Naive thymus-derived CD8-positive, alpha-beta T cell (primary cell): ENCODE data around the gene KRTAP5-3. TPM values are rescaled to one million over a fixed set of nuclear protein-coding genes. Genes with fewer than 3 reads are reported as not detected.
A peak's percentile ranks its signal among the peaks of the same experiment; 100 is the strongest.
"Not testable (repeated sequence)": the region's sequence is repeated elsewhere in the genome, so short reads cannot be mapped to it uniquely, and the experiment has no call there.

ENCODE experiments used
- ATAC-seq, 2 donors: fragments of 150-1000 bp; cut with Tn5 transposase in 1 of 2; sonication (Bioruptor Pico), chemical (Tn5 transposase) in 1 of 2; 1 replicate in 1 of 2; 2 replicates in 1 of 2; pipeline ENCODE4 v1.10.0; 2021; ENCODE audit warnings: mild to moderate bottlenecking in 2 of 2, moderate library complexity in 2 of 2
- POLR2A ChIA-PET: fragments of 350-600 bp; sonication (Branson Sonifier 250); formaldehyde crosslinking; loops from one replicate; lab custom pipeline; 2021; ENCODE audit warnings: antibody characterized with exemption; lab: Charles Lee
- DNase-seq, 10 donors: peaks; one replicate each; pipeline versions ENCODE4 v3.0.0 to v3.0.0-alpha.2; 2020 to 2022
- H3K27ac Mint-ChIP-seq, 10 donors: one replicate each; pipeline ENCODE4 v1.8.0; 2020 to 2022; ENCODE audit warnings: mild to moderate bottlenecking in 10 of 10, mixed read lengths in 10 of 10, moderate library complexity in 4 of 10, inconsistent platforms in 1 of 10
- H3K27me3 Mint-ChIP-seq, 5 donors: one replicate each; pipeline ENCODE4 v1.8.0; 2021 to 2022; ENCODE audit warnings: mixed read lengths in 5 of 5
- H3K36me3 Mint-ChIP-seq, 3 donors: one replicate each; pipeline ENCODE4 v1.8.0; 2020 to 2022; ENCODE audit warnings: mixed read lengths in 3 of 3, mild to moderate bottlenecking in 2 of 3, inconsistent platforms in 1 of 3
- H3K4me1 Mint-ChIP-seq, 4 donors: one replicate each; pipeline ENCODE4 v1.8.0; 2021 to 2022; ENCODE audit warnings: mixed read lengths in 4 of 4
- H3K4me3 Mint-ChIP-seq, 10 donors: one replicate each; pipeline ENCODE4 v1.8.0; 2020 to 2022; ENCODE audit warnings: mild to moderate bottlenecking in 10 of 10, mixed read lengths in 10 of 10, moderate library complexity in 6 of 10, inconsistent platforms in 1 of 10
- H3K9me3 Mint-ChIP-seq, 9 donors: one replicate each; pipeline ENCODE4 v1.8.0; 2020 to 2022; ENCODE audit warnings: mixed read lengths in 9 of 9, mild to moderate bottlenecking in 3 of 9, inconsistent platforms in 1 of 9, moderate library complexity in 1 of 9
- polyA plus RNA-seq, 3 donors: library from polyadenylated mRNA; unstranded; fragments of 300-500 nt; fragmentation: Illumina TruSeq; gene quantifications; one replicate each; pipeline ENCODE4 v1.2.3, GENCODE V29; 2021
- total RNA-seq, 8 experiments: library from RNA in 2 of 8; stranded (reverse) in 2 of 8; gene quantifications; one replicate each; pipeline ENCODE4 v1.2.3 and lab custom pipeline; 2021 to 2026

Gene KRTAP5-3
- total and polyA plus RNA-seq, 5 experiments from 2014 or later, result not detected

DNA sequence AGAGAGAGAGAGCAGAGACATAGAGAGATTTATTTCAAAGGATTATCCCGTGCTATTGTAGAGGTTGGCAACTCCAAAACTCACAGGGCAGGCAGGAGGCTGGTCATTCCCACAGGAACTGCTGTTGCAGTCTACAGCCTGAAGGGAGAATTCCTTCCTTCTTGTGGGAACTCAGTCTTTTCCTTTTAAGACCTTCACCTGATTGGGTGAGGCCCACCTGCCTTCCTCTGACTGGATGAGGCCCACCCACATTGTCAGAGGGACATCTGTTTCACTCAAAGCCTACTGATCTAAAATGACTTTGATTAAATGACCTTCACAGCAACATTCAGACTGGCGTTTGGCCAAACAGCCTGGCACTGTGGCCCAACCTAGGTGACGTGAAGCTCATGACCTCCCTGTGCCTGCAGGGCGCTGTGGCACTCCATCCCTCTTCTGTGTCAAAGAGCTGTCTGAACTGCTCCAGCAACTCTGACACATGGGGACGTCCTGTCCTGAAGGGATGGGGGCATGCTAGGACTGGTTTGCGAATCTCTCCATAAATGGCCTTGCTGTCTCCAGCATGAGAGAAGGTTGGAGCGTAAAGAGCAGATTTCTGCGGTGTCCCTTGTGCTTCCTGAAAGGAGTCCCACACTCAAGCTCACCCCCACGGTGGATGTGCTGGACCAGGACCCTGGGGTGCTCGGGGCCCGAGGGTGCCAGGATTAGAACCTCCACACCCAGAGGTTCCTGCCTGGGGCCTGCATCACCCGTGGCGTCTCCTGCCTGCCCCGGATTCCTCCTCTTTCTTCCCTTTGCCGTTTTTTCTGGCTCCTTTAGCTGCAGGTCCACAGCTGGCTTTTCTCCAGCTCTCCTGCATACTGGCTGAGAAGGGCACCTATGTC lies 42.0 kb upstream of the KRTAP5-3 start:
- H3K4me1 Mint-ChIP-seq, result peaks cover 0 to 4% (median 0%) of the 10 kb centered on the region in 4 donors
- H3K4me3 Mint-ChIP-seq, result no peak overlapping the region
- H3K9me3 Mint-ChIP-seq, result no peaks in the 10 kb centered on the region
- no peaks in the 10 kb centered on the region for H3K36me3 Mint-ChIP-seq
- POLR2A ChIA-PET, result no interaction called here
- no peak for DNase-seq
- no peak overlapping the region for H3K27ac Mint-ChIP-seq
- peaks cover 2 to 18% (median 10%) of the 10 kb centered on the region in 5 donors for H3K27me3 Mint-ChIP-seq
- no peak for ATAC-seq

DNA sequence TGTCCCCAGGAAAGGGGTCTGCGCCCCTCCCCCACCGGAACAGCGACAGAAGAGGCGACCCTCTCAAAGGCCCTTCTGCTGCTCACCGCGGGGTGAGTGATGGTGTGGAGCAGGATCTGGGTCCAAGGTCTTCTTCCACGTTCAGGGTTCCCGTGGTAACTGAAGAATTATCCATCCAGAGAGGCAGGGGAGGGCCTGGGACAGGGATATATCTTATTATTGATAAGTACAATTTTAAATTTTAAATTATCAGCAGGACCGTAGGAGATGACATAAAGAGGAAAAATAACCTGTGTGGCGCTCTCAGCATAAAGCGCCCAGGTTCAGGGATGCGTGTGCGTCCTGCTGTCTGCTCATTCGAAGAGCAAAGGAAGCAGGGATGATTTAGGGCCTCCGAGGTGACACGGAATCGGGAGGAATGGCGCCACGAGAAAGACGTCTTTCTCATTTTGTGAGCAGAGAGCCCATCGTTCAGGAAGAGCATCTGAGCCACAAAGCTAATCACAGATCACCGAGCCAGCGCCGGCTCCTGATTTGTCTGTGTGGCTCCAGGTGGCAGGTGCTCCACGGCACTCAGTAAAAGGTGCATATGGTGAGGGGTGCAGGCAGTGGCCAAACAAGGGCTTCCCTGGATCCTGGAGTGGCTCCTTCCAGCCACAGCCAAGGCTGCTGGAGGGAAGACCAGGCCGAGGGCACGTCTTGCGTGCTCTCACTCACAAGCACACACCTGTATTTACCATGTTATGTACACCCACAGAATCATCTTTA lies 40.6 kb upstream of the KRTAP5-3 start:
- Mint-ChIP-seq H3K4me3 (no peak overlapping the region), H3K9me3 (no peaks in the 10 kb centered on the region), H3K36me3 (no peaks in the 10 kb centered on the region), H3K27me3 (peaks cover 3 to 16% (median 11%) of the 10 kb centered on the region in 5 donors), H3K27ac (no peak overlapping the region), H3K4me1 (peaks cover 0 to 2% (median 0%) of the 10 kb centered on the region in 4 donors)
- ATAC-seq (no peak), DNase-seq (no peak)
- POLR2A ChIA-PET, result no interaction called here

DNA sequence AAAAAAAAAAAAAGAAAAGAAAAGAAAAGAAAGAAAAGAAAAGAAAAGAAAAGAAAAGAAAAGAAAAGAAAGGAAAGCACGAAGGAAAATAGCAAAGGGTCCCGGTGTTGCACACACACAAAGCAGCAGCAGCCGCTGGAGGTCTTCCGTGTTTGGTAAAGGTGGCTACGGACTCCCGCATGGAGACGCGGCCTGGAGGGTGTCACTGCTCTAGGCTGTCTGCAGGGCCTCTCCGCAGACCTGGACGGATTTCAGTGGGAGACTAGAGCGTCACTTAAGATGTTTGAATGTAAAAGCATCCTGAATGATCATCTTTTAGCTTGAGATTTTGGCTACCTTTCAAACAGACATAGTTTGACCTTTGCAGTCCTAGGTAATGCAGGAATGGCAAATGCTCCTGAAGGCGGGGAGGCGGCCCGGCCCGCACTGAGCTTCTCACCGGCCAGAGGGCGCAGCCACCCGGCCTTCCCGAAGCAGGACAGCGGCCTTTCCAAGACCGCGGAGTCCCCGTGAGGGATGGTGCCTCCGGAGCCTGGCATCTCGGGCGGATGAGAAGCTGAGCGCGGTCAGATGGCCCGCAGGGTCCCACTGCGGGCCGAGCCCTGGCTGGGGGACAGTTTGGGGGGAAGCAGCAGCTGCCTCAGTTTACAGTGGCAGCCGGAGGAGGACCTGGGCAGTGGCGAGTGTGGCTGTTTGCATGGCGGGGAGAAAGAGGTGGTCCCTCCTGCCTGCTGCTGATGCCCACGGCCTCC lies 39.8 kb upstream of the KRTAP5-3 start:
- POLR2A ChIA-PET, result no interaction called here
- Mint-ChIP-seq H3K36me3 (no peaks in the 10 kb centered on the region), H3K27ac (no peak overlapping the region), H3K9me3 (no peaks in the 10 kb centered on the region), H3K27me3 (peaks cover 3 to 14% (median 9%) of the 10 kb centered on the region in 5 donors), H3K4me1 (peaks cover 0 to 2% (median 0%) of the 10 kb centered on the region in 4 donors), H3K4me3 (no peak overlapping the region)
- DNase-seq, result no peak
- ATAC-seq, result no peak

DNA sequence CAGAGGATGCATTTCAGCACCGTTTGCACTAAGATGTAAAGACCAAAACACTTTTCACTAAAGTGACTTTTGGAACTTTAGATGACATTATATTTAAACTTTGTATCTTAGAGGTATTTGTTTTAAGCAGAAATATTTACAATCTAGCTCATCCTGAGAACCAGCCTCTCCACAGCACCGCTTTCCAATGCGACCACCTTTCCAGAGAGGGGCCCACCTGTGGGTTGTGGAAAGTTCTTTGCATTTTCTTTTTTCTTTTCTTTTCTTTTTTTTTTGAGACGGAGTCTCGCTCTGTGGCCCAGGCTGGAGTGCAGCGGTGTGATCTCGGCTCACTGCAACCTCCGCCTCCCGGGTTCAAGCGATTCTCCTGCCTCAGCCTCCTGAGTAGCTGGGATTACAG lies 38.3 kb upstream of the KRTAP5-3 start:
- peaks cover 3 to 14% (median 9%) of the 10 kb centered on the region in 5 donors for H3K27me3 Mint-ChIP-seq
- H3K9me3 Mint-ChIP-seq, DNase-seq, H3K4me1 Mint-ChIP-seq, ATAC-seq, POLR2A ChIA-PET, H3K27ac Mint-ChIP-seq, H3K4me3 Mint-ChIP-seq, H3K36me3 Mint-ChIP-seq: not testable (repeated sequence)

DNA sequence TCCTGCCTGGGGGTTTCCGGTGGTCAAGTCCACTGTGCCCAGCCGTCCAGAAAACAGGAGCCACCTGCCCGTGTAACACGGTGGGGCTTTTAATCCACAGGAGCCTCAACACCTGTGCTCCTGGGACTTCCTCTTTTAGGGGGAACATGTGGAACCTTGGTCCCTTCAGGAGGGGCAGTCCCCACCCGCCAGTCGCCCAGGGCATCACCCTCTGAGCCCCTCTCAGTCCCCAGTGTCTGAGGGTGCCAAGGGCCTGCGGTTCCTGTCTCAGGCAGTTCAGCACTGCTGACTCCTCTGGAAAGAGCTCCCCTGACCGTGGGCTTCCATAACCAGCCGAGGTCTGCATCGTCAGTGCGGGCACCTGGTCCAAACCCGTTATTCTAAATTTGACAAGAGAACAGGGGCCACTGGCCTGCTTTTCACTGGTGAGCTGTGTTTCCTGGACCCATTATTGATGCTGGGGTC lies 37.1 kb upstream of the KRTAP5-3 start:
- ATAC-seq (no peak), DNase-seq (no peak)
- Mint-ChIP-seq H3K27me3 (peaks cover 3 to 14% (median 9%) of the 10 kb centered on the region in 5 donors), H3K27ac (no peak overlapping the region), H3K4me1 (no peaks in the 10 kb centered on the region), H3K9me3 (no peaks in the 10 kb centered on the region), H3K4me3 (no peak overlapping the region), H3K36me3 (no peaks in the 10 kb centered on the region)
- POLR2A ChIA-PET, result interaction anchor here (0.7 kb wide), 1 partner anchor 708 kb away, joined by 6 read pairs; no protein-coding TSS in a partner anchor

DNA sequence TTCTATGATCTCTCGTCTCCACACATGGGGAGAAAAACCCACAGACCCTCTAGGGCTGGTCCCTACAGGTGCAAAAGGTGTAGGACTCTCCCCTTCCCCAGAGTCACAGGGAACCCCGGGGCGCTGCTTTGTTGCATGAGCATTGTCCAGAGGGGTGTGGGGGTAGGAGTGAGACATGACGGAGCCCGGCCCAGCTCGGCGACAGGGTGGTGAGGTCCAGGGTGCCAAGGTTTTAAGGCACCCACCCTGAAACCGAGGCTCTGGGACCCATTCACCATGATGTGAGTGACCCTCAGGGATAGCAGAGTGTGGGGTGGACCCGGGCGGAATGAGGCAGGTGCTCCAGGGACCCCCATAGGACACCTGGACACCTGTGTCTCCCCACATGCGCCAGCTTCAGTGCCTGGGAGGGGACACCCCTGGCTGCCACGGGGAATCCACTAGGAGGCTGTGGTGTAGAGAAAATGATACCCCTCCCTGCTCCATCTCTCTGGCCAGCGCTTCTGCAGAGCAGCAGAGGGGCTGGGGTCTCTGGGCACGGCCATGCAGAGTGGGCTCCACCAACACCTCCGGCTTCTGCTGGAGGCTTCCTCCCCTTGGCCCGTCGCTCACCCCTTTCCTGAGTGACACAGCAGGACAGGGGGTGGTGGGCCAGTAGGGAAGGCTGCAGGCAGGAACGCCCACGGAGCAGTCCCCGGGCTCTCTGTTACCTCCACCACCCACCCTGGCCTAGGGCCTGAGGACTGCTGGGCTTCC lies 36.5 kb upstream of the KRTAP5-3 start:
- Mint-ChIP-seq H3K9me3 (no peaks in the 10 kb centered on the region), H3K36me3 (no peaks in the 10 kb centered on the region), H3K4me3 (no peak overlapping the region), H3K27me3 (peaks cover 3 to 20% (median 14%) of the 10 kb centered on the region in 5 donors), H3K27ac (no peak overlapping the region), H3K4me1 (peaks cover 0 to 3% (median under 1%) of the 10 kb centered on the region in 4 donors)
- POLR2A ChIA-PET, result no interaction called here
- DNase-seq (no peak), ATAC-seq (no peak)

DNA sequence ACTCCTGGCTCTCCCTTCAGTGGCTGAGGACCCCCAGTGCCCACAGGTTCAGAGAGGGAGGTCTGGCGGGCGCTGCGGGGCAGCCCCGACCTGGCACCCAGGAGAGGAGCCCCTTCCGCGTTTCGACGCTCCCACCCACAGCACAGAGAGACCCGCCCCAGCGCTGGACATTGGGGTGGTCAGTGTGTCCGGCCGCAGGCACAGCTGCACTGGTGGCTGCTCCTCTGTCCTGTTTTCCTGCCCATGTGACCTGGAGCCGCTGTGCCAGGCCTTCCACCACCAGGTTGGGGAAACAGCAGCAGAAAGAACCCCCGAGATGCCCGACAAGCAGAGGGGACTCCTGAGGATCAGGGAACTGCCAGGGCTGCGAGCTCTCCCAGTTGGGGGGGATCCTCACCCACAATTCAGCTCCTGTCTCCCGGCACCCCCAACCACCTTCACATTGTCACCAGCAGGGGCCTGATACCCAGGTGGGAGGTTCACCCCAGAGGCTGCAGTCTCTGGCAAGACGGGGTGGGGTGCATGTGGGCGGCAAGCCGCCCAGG lies 35.0 kb upstream of the KRTAP5-3 start:
- Mint-ChIP-seq H3K4me1 (peaks cover 0 to 3% (median under 1%) of the 10 kb centered on the region in 4 donors), H3K27me3 (peaks cover 3 to 24% (median 16%) of the 10 kb centered on the region in 5 donors), H3K4me3 (no peak overlapping the region), H3K36me3 (no peaks in the 10 kb centered on the region), H3K27ac (no peak overlapping the region), H3K9me3 (no peaks in the 10 kb centered on the region)
- ATAC-seq (no peak), DNase-seq (no peak)
- POLR2A ChIA-PET, result no interaction called here

DNA sequence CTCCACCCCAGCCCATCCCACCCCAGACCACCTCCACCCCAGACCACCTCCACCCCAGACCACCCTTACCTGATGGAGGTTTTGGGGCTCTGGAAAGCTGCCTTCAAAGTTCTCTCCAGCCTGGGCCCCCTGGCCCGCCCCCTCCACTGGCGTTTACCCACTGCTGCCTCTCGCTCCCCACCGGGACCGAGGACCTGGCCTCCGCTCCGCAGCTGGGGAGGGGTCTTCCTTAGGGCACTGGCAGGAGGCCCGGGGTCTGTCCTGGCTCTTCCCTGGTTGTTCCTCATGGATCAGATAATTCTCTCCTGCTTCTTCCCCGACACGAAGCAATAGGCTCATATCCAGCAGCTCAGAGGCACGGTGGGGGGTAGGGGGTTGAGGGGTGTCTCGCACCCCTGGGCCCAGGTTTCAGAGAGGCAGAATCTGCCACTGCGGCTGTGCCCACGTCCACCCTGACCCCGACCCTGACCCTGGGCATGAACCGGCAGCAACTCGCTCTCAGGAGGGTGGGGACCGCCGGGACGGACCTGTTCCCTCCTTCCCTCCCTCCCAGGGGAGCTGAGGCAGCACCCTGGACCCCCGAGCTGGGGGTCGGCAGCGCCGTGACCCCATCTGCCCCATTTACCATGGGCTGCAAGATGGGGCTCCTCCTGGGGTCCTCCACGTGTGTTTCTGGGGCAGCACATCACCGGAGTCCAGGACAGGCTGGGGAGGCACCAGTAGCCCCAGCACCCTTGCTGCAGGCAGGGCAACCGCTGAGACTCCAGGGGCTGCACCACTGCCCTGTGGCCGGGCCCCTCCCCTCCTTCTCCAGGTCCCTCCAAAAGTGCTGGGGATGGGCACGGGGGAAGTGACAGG lies 34.3 kb upstream of the KRTAP5-3 start:
- H3K4me3 Mint-ChIP-seq, result no peak overlapping the region
- H3K9me3 Mint-ChIP-seq, result no peaks in the 10 kb centered on the region
- peaks cover 0 to 3% (median under 1%) of the 10 kb centered on the region in 4 donors for H3K4me1 Mint-ChIP-seq
- no peak for ATAC-seq
- no peak for DNase-seq
- peaks cover 3 to 24% (median 16%) of the 10 kb centered on the region in 5 donors for H3K27me3 Mint-ChIP-seq
- H3K27ac Mint-ChIP-seq, result no peak overlapping the region
- POLR2A ChIA-PET, result no interaction called here
- H3K36me3 Mint-ChIP-seq, result no peaks in the 10 kb centered on the region

DNA sequence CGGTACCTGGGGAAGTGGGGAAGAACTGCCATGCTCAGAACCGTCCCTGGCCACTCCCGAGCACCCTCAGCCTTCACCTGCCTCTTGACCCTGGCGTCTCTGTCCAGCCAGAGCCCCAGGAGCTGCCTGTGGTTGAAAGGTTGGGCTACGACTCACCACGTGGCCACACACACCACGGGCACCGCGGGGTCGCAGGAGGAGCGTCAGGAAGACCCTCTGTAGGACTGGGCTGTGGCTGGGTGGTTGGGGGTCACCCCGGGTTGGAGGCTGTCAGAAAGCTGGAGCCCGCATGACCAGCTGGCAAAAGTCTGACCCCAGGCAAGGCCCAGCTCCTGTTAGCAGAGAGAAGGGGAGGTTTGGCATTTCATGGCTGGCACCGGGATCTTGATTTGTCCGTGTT lies 32.8 kb upstream of the KRTAP5-3 start:
- no peaks in the 10 kb centered on the region for H3K36me3 Mint-ChIP-seq
- no peak for ATAC-seq
- POLR2A ChIA-PET, result no interaction called here
- no peak overlapping the region for H3K4me3 Mint-ChIP-seq
- H3K27ac Mint-ChIP-seq, result peak overlapping the region in 1 of 10 donors; percentile 84
- H3K9me3 Mint-ChIP-seq, result no peaks in the 10 kb centered on the region
- H3K27me3 Mint-ChIP-seq, result peaks cover 3 to 28% (median 20%) of the 10 kb centered on the region in 5 donors
- DNase-seq, result no peak
- H3K4me1 Mint-ChIP-seq, result peaks cover 0 to 3% (median under 1%) of the 10 kb centered on the region in 4 donors

DNA sequence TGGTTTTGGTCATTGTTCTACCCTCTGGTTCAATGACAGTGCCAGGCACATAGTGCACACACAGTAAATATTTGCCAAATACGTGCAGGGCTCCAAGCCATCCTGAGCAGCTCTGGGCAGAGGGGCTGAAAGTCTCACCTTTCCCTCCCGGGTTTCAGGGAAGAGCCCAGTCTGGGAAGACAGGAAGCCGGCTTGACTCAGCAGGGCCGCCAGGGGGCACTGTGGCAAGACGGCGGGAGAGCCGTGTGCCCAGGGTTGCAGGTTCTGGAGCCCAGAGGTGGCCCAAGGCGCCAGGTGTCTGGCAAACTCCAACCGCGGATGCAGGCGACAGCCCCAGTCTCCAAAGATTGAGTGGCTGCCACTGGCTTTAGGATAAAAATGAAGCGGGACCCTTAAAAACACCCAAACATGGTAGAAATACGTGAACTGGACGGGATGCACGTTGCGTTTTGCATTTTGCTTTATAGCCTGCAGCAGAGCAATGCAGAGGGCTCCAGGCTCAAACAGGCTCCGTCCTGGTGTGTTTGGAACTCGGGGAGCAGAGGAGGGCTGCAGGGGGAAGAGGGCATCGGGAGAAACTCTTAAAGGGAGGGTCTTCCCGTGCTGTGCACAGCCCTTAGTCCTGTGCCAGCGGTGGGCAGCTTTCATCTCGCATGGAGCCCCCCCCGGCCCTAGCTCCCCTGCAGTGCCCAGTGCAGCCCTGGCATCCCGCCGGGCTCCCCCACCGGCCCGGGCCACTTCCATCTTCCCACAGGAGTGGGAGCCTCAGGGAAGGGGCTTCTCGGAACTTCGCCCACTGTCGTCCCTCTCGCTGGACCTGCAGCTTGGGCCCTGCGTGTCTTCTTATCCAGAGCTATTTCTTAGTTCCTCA lies 32.0 kb upstream of the KRTAP5-3 start:
- peaks cover 5 to 36% (median 20%) of the 10 kb centered on the region in 5 donors for H3K27me3 Mint-ChIP-seq
- ATAC-seq (peak in 1 of 2 donors; percentile 44), DNase-seq (peak in 5 of 10 donors; percentile 15 to 44 (median 29))
- POLR2A ChIA-PET, result no interaction called here
- no peaks in the 10 kb centered on the region for H3K36me3 Mint-ChIP-seq
- H3K27ac Mint-ChIP-seq, result peak overlapping the region in 1 of 10 donors; percentile 51
- peaks cover 0 to 3% (median under 1%) of the 10 kb centered on the region in 4 donors for H3K4me1 Mint-ChIP-seq
- H3K9me3 Mint-ChIP-seq, result no peaks in the 10 kb centered on the region
- no peak overlapping the region for H3K4me3 Mint-ChIP-seq
